NCI-H1417 (cell line): ENCODE measurements around the gene YBX1.
"Not testable (repeated sequence)": the region's sequence is repeated elsewhere in the genome, so short reads cannot be mapped to it uniquely, and the experiment has no call there.

Source experiments
- DNase-seq, 3 experiments: peaks; one replicate each; lab custom pipeline; 2025; lab: John Stamatoyannopoulos, UW

YBX1 gene

DNA sequence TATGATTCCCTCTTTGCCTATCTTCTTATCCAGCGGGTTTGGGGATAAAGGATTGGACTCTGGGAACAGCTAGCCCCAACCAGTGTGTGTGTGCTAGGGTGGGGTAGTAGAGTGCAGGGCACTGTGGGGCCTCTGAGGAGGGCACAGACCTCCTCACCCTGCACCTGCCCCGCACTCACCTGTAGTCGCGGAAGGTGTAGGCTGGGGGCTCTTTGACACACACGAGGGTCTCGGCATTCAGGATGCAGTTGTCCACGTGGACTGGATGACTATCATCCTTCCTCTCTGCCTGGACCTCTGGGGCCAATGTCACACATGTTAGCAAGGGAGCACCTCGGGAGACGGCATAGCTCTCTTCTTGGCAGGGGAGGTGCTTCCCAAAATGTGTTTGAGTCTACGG is 65.8 kb downstream of the YBX1 start:
- DNase-seq = no peak

DNA sequence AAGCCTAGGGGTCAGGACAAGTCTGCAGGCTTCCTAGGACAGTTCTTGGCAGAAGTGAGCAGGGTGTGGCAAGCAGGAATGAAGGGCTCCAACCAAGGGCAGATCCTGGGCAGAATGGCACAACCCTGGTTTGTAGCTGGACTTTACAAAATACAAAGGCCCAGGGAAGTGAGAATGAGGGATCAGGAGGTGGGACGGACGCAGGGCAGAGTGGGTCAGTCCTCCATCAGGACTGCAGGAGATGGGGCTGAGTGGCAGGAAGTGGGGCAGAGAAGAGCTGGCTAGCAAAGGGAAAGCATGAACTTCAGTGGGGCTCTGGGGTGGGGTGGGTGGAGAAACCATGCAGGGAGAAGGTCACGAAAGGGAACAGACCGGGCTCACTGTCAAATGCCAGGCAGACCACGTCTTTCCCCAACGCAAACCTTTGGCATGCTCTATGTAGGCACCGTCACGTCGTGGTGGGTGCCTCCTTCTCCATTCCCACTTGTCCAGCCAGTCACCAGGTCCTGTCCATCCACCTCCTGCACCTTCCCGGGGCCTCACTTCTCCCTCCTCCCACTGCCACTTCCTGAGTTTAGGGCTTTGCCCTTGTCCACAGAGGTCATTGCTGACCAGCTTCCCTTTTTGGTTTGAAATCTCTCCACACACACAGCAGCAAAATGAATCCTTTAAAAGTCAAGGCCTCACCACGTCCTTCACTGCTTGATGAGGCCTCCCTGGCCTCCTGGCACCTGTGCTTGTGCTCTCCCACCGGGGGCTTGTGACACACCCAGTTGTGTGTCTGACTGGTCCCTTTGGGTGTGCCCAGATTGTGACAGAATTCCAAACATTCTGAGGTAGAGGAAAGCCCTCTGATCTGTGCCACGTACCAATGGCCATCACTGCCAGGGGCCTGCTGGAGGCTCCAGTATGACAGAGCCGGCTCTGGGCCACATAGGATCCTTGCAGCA is 66.5 kb downstream of the YBX1 start:
- no peak for DNase-seq

DNA sequence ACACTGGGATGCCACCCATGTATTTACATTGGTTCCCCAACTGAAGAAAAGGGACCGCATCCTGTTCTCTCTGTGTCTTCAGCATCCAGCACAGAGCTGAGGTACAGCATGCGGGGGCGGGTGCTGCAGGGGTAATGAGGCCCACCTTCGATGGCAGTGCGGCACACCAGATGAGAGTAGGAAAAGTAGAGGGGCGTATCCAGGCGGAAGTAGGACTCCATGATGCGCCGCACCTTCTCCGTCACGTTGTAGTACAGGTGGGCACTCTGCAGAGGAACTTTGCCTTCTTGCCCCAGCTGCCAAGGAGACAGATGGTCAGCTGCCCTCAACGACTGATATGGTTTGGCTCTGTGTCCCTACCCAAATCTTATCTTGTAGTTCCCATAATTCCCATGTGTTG is 67.8 kb downstream of the YBX1 start:
- DNase-seq = no peak

DNA sequence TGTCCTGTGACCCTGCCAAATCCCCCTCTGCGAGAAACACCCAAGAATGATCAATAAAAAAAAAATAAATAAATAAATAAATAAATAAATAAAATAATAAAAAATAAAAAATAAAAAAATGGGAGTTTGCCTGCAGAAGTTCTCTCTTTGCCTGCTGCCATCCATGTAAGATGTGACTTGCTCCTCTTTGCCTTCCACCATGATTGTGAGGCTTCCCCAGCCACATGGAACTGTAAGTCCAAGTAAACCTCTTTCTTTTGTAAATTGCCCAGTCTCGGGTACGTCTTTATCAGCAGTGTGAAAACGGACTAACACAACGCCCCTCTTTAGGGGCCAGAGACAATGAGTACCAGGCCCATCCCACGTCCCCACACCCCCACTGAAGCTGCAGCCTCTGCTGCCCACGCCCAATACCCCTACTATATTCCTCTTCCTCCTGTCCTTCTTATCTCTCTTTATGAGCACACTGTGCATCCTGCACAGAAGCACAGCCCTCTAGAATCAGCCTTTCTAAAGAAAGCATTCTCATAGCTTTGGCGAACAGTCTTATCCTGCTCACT is 69.4 kb downstream of the YBX1 start:
- DNase-seq = not testable (repeated sequence)

DNA sequence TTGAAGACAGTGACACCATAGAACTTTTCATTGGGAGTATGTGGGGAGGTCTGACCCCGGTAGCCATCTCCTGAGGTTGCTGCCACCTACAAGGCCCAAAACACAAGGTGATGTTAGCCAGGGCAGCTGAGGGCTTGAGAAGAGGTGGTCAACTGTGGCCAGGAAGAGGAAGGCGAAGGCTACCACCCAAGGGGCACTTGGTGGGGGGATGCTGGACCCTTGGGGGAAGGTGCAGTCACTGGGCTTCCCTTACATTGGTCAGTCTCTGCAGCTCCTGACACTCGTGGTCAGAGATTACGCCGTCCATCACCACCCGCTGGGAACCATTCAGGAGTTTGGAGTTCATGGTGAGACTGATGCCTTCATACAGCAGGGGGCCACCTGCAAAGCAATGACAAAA is 70.1 kb downstream of the YBX1 start:
- no peak for DNase-seq

DNA sequence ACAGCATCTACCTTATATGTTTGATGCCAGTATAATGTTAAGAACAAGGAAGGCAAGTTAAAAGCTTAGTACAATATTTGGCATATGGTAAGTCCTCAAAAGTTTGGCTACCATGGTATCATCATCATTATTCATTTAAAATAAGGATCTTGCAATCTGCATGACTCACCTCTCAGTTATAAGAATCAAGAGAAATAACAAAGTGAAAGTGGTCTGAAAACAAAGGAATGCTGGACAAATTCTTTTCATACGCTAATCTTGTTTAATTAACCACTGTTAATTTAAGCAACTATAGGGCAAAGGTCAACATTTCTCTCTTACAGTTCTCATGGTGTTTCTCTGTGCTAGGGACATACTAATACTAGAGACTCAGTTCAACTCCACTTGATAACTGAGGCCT is 70.9 kb downstream of the YBX1 start:
- no peak for DNase-seq
